HCT116 (cell line): ENCODE results near the gene OTUD7B. TPM values are rescaled to one million over a fixed set of nuclear protein-coding genes. Genes with fewer than 3 reads are reported as not detected.

Source experiments
- ATAC-seq: fragments of 200-7000 bp; cut with Tn5 transposase; 2 replicates; pipeline ENCODE4 v1.9.1; 2020; ENCODE audit warnings: mild to moderate bottlenecking, moderate library complexity
- BruUV-seq: library from RNA; stranded (reverse); fragments of 400-500 nt; replicated peaks from 2 replicates; lab custom pipeline; 2021; lab: Mats Ljungman, UMichigan
- CTCF ChIA-PET: fragments of 300-600 bp; sonication (Branson Sonifier 250); formaldehyde crosslinking; loops from one replicate; lab custom pipeline; 2021; ENCODE audit warnings: antibody characterized with exemption; lab: Charles Lee
- POLR2A ChIA-PET: fragments of 300-600, 350-600 bp; sonication (Branson Sonifier 250); formaldehyde crosslinking; loops from one replicate; lab custom pipeline; 2021; ENCODE audit warnings: antibody characterized with exemption; lab: Charles Lee
- RAD21 ChIA-PET, 2 experiments: fragments of 300-600 bp; sonication (Branson Sonifier 250); formaldehyde crosslinking; loops; one replicate each; lab custom pipeline; 2023; ENCODE audit warnings: low total read pairs in 2 of 2; ENCODE audit not compliant: uncharacterized antibody in 2 of 2, unreplicated experiment in 2 of 2, low non-redundant PET in 1 of 2; lab: Charles Lee
- DNase-seq: peaks from one replicate; pipeline ENCODE4 v3.0.0-alpha.2; 2010; ENCODE audit warnings: low read depth, low spot score
- H2AFZ ChIP-seq: fragments of 200-600 bp; shearing (Covaris generic), sonication (generic); 2 replicates; pipeline ENCODE4 v1.6.1; 2017; ENCODE audit warnings: low read depth, mixed run types, mixed read lengths, antibody characterized with exemption, low read length; ENCODE audit not compliant: poor library complexity, severe bottlenecking
- H3K27ac ChIP-seq: 2 replicates; pipeline ENCODE4 v1.5.1; 2012; ENCODE audit warnings: low read depth, low read length
- H3K27me3 ChIP-seq: fragments of 200-600 bp; sonication (generic); 2 replicates; pipeline ENCODE4 v1.6.1; 2016; ENCODE audit warnings: mixed run types, low read length, mixed read lengths; ENCODE audit not compliant: insufficient read depth
- H3K36me3 ChIP-seq, 2 experiments: fragments of 200-500 bp in 1 of 2; fragments of 200-600 bp in 1 of 2; sonication (Bioruptor generic) in 1 of 2; sonication (generic) in 1 of 2; 2 replicates each; pipeline versions ENCODE4 v1.5.1 to v1.6.1; 2014 to 2016; ENCODE audit warnings: low read length in 2 of 2, inconsistent platforms in 1 of 2, mixed read lengths in 1 of 2, mixed run types in 1 of 2; ENCODE audit not compliant: insufficient read depth in 2 of 2, control insufficient read depth in 1 of 2
- H3K4me1 ChIP-seq, 2 experiments: fragments of 200-600 bp in 1 of 2; sonication (generic) in 1 of 2; 2 replicates each; pipeline versions ENCODE4 v1.5.1 to v1.6.1; 2012 to 2017; ENCODE audit warnings: low read length in 2 of 2, inconsistent platforms in 1 of 2, mild to moderate bottlenecking in 1 of 2, mixed read lengths in 1 of 2, mixed run types in 1 of 2, moderate library complexity in 1 of 2; ENCODE audit not compliant: insufficient read depth in 2 of 2, control insufficient read depth in 1 of 2
- H3K4me2 ChIP-seq: fragments of 200-600 bp; sonication (generic); 2 replicates; pipeline ENCODE4 v1.6.1; 2017; ENCODE audit warnings: mixed run types, low read length, mixed read lengths
- H3K4me3 ChIP-seq, 2 experiments: fragments of 200-600 bp in 1 of 2; sonication (generic) in 1 of 2; replicated peaks in 1 of 2; 2 replicates each; pipeline ENCODE4 v1.5.1; 2011 to 2016; ENCODE audit warnings: low read length in 2 of 2, control low read depth in 1 of 2, low read depth in 1 of 2, mild to moderate bottlenecking in 1 of 2, mixed read lengths in 1 of 2, mixed run types in 1 of 2
- H3K79me2 ChIP-seq: fragments of 200-600 bp; sonication (generic); 2 replicates; pipeline ENCODE4 v1.6.1; 2017; ENCODE audit warnings: mild to moderate bottlenecking, mixed run types, low read length, moderate library complexity, mixed read lengths; ENCODE audit not compliant: insufficient read depth
- H3K9ac ChIP-seq: fragments of 200-600 bp; sonication (generic); 2 replicates; pipeline ENCODE4 v1.6.1; 2016; ENCODE audit warnings: low read length, mixed read lengths
- H3K9me2 ChIP-seq: fragments of 200-600 bp; sonication (generic), shearing (Covaris generic); 2 replicates; pipeline ENCODE4 v1.6.1; 2017; ENCODE audit warnings: mixed run types, mild to moderate bottlenecking, moderate library complexity; ENCODE audit not compliant: insufficient read depth
- H3K9me3 ChIP-seq, 2 experiments: fragments of 200-500 bp in 1 of 2; fragments of 200-600 bp in 1 of 2; sonication (Bioruptor generic) in 1 of 2; sonication (generic) in 1 of 2; 2 replicates each; pipeline ENCODE4 v1.6.1; 2014 to 2017; ENCODE audit warnings: low read length in 2 of 2, mixed read lengths in 2 of 2, inconsistent platforms in 1 of 2, low read depth in 1 of 2, mild to moderate bottlenecking in 1 of 2, mixed run types in 1 of 2, moderate library complexity in 1 of 2; ENCODE audit not compliant: control insufficient read depth in 1 of 2, insufficient read depth in 1 of 2
- H4K20me1 ChIP-seq: fragments of 200-600 bp; sonication (generic), shearing (Covaris generic); 2 replicates; pipeline ENCODE4 v1.6.1; 2017; ENCODE audit warnings: mixed run types, mild to moderate bottlenecking, moderate library complexity; ENCODE audit not compliant: insufficient read depth
- CBX3 ChIP-seq: IDR thresholded peaks from 2 replicates; pipeline ENCODE4 v1.6.1; 2012; ENCODE audit warnings: low read depth
- EZH2phosphoT487 ChIP-seq: fragments of 200-600 bp; IDR thresholded peaks from 2 replicates; pipeline ENCODE4 v1.6.1; 2018; ENCODE audit warnings: antibody characterized with exemption, borderline replicate concordance
- SIN3A ChIP-seq: IDR thresholded peaks from 2 replicates; pipeline ENCODE4 v1.6.1; 2012; ENCODE audit warnings: low read depth
- ZBTB33 ChIP-seq: IDR thresholded peaks from 2 replicates; pipeline ENCODE4 v1.6.1; 2011; ENCODE audit warnings: mild to moderate bottlenecking, low read length, moderate library complexity; ENCODE audit not compliant: insufficient replicate concordance; ENCODE audit errors: extremely low read depth
- ZNF274 ChIP-seq: fragments of 200-500 bp; sonication (Bioruptor generic); IDR thresholded peaks from 2 replicates; pipeline ENCODE4 v1.6.1; 2014; ENCODE audit warnings: mild to moderate bottlenecking, low read depth, low read length, inconsistent platforms
- intact Hi-C: fragments of 100-400 bp; cut with micrococcal nuclease; formaldehyde crosslinking; loops from 2 replicates; pipeline ENCODE4 v1.10.0; 2022
- total RNA-seq: library from RNA; stranded (reverse); gene quantifications from one replicate; pipeline ENCODE4 v1.2.1, GENCODE V29; 2021; ENCODE audit not compliant: unreplicated experiment
- TF ChIP-seq, protein P1 (sequence below): IDR thresholded peaks from 2 replicates; pipeline ENCODE4 v1.6.1; 2012; ENCODE audit warnings: low read depth

OTUD7B gene
- total RNA-seq, 1 experiment from 2014 or later, result 23.7 TPM

GRCh38 chr1:149978547-149979023 lies 31.9 kb downstream of the OTUD7B start:
- Histone ChIP-seq H3K9me3 (no peaks in the 10 kb centered on the region), H4K20me1 (0 out of 2 replicates have a peak, but pooled peaks cover 14% of the 10 kb centered on the region), H3K79me2 (peaks cover 36% of the 10 kb centered on the region), H3K4me1 (peaks cover 6 to 17% of the 10 kb centered on the region in 2 experiments; a peak in 3 of 4 replicates), H2AFZ (no peak overlapping the region), H3K4me2 (peak overlapping the region; percentile 27; the same call in 1 of the 2 replicates), H3K9ac (no peak overlapping the region), H3K9me2 (no peaks in the 10 kb centered on the region), H3K27ac (no peak overlapping the region), H3K4me3 (no peak overlapping the region), H3K27me3 (no peaks in the 10 kb centered on the region), H3K36me3 (peaks cover 8 to 11% of the 10 kb centered on the region in 2 experiments; a peak in 2 of 4 replicates)
- no TSS peak for BruUV-seq
- ChIA-PET RAD21 (no interaction called here), POLR2A (no interaction called here), CTCF (no interaction called here)
- ATAC-seq (no peak), DNase-seq (no peak)
- TF ChIP-seq, protein P1, sequence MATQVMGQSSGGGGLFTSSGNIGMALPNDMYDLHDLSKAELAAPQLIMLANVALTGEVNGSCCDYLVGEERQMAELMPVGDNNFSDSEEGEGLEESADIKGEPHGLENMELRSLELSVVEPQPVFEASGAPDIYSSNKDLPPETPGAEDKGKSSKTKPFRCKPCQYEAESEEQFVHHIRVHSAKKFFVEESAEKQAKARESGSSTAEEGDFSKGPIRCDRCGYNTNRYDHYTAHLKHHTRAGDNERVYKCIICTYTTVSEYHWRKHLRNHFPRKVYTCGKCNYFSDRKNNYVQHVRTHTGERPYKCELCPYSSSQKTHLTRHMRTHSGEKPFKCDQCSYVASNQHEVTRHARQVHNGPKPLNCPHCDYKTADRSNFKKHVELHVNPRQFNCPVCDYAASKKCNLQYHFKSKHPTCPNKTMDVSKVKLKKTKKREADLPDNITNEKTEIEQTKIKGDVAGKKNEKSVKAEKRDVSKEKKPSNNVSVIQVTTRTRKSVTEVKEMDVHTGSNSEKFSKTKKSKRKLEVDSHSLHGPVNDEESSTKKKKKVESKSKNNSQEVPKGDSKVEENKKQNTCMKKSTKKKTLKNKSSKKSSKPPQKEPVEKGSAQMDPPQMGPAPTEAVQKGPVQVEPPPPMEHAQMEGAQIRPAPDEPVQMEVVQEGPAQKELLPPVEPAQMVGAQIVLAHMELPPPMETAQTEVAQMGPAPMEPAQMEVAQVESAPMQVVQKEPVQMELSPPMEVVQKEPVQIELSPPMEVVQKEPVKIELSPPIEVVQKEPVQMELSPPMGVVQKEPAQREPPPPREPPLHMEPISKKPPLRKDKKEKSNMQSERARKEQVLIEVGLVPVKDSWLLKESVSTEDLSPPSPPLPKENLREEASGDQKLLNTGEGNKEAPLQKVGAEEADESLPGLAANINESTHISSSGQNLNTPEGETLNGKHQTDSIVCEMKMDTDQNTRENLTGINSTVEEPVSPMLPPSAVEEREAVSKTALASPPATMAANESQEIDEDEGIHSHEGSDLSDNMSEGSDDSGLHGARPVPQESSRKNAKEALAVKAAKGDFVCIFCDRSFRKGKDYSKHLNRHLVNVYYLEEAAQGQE, result no peak
- TF ChIP-seq ZBTB33, result no peak
- TF ChIP-seq SIN3A, result no peak
- no peak for TF ChIP-seq CBX3
- TF ChIP-seq ZNF274, result no peak
- TF ChIP-seq EZH2phosphoT487, result no peak
- intact Hi-C loops, result no loop called here
